Astrocyte (in vitro differentiated cells and primary cell): Measurements from ENCODE around the gene BANP.

ENCODE experiments used
- CTCF ChIP-seq: IDR thresholded peaks from 2 replicates; pipeline ENCODE4 v1.5.1; 2011; ENCODE audit warnings: low read depth, mild to moderate bottlenecking, inconsistent platforms, low read length, moderate library complexity; ENCODE audit not compliant: insufficient read depth
- EZH2 ChIP-seq: IDR thresholded peaks from 2 replicates; pipeline ENCODE4 v1.6.1; 2012; ENCODE audit warnings: mild to moderate bottlenecking, low read length, inconsistent platforms; ENCODE audit not compliant: insufficient read depth

GRCh38 chr16:88103581-88104188 lies 152.5 kb downstream of the BANP start:
- TF ChIP-seq CTCF (no peak), EZH2 (no peak)
